ENCODE results near the gene ABCF2. TPM values are rescaled to one million over a fixed set of nuclear protein-coding genes. Genes with fewer than 3 reads are reported as not detected.
A peak's percentile ranks its signal among the peaks of the same experiment; 100 is the strongest.

The ABCF2 gene
- total RNA-seq, 1 experiment from 2014 or later: 89.1 TPM

DNA sequence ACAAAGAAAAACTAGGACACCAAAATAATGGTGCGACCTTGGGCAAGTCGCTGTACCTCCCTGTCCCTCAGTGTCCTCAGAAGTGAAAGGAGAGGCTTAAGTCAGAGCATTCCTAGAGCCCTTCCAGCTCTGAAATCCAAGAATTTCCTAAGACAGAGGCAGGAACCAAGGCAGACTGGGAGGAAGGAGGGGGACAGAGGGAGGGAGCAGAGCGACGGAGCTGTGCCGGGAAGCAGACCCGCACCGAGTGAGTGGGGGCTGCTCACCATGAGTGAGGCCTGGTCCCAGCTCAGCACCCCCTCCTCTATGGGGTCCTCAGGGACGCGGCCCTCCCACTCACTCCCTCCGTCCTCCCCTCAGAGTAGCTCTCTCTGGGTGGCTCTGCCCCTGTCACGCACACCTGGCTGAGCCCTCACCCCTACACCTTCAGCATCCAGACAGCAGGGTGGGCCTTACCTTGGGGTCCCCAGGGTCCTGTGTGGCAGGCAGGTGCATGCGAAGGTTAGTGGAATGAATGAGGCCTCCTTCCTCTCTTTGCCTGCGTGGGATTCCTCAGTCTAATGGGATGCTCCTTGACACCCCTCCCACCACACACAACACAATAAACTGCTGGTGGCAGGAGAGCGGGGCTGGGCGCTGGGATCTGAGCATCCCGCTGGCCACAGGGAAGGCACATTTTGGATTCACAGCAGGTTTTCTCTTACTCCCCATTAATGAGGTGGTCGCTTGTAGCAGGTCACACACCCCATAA, 26.1 kb upstream of the ABCF2 start:
- DNase-seq (ENCODE audit: low read depth): no peak

DNA sequence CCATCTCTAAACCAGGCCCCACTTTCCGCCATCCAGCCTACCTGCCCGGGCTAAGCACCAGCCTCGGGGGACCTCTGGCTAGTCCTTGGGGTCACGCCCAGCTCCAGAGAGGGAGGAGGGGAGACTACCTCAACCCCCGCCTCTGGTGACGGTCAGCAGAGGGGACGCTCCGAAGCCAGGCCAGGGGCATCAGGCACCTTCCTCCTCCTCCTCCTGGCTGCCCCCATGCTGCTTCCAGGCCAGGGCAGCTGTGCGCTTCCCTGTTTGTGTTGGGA, 25.5 kb upstream of the ABCF2 start:
- no peak for DNase-seq (ENCODE audit: low read depth)

DNA sequence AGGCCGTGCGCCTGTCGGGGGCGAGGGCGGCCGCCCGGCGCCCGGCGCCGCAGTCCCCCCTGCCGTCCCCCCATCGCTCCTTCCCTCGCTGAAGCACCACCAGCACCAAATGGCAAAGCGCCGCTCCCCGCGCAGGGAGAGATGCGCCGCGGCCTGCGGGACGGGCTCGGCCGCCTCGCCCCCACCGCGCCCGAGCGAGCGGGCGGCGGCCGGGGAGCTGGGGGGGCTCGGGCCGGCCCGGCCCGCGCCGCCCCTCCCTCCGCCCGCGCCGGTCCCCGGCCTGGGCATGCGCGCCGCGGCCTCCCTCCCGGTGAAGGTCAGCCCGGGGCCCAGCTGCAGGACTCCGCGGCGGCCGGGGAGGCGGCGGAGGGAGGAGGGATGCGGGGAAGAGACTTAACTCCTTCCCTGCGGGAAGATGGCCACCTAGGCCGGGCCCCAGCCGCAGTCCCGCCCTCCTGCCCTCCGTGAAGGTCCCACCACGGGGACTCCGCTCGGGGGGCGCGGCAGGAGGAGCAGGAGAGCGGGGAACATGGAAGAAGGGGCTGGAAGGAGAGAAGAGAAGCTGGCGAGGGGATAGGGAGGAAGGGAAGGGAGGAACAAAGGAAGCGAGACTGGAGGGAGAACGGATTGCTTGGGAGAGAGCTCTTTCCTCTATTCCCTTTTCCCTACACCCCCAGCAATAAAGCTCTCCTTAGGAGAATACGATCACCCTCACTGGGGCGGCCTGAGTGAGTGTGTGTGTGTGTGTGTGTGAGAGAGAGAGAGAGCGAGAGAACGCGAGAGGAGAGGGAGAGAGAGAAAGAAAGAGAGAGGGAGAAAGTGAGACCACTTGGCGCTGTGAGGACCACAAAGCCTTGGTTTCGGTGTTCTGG, 24.9 kb upstream of the ABCF2 start:
- DNase-seq (ENCODE audit: low read depth): peak; percentile 43

DNA sequence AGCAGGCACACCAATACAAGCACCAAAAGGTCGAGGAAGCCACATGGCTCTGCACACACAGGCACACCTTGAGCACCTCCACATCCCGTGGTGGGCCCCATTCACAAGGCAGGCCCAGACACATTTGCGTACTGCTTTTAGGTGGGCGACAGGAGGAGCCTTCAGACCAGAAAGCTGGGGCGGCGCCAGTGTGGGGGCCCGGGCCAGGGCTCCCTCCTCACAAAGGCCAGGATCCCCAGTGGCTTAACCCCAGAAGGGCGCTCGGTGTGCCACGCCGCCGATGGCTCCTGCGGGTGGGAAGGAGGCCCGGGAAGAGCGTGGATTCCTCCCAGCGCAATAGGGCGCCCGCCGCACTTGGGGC, 24.3 kb upstream of the ABCF2 start:
- DNase-seq (ENCODE audit: low read depth): no peak

DNA sequence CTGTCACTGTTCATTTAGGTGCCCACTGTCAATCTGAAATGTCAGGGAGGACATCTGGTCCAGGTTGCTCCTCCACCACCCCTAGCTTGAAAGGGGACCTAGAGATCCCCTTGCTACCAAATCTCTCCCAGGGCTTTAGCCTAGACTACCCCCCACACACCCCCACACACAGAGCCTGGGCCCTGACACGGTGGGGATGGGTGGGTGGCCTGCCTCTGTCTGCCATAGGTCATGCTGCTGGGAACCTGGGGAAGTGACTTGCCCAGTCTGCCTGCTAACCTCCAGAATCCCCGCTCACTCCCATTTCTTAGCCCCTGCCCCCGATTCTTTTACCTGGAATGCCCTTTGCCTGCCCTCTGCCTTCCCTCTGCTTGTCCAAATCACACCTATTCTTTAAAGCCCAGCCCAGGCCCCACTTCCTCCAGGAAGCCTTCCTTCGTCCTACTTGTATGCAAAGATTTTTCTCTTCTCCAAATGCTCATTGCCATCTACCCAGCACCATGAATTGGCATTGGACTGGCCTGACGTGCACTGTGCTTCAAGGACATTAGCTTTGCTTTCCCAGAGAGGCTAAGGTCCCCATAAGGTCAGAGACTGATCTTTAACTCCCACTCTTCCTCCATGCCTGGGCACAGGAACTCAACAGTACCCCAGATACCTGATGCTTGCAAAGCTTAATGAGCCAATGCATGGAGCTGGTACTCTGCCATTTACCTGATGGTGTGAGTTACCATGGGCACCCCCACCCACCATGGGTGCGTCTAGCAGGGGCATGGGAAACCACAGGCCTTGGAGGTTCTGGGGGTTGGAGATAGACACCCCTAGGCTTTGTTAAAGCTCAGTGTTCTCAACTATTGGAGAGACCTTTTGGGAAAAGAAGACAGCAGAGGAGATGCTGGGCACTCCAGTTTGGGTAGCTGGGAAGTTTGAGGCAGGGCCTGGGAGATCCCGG, 23.5 kb upstream of the ABCF2 start:
- DNase-seq (ENCODE audit: low read depth): no peak

DNA sequence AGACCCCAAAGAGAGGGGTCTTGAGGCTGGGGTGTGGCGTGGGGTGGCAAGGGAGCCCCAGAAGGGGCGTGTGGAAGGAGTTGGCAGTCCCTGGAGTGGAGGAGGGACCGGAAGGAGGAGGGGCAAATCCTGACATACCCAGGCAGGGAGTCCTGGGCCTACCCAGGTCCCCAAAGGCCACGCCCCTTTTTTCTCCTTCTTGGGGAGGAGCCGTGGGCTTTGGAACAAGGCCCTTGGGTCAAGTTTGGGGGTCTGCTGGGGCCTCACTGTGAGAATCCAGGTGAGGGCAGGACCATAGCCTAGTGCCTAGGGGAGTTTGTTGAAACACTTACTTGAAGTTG, 22.7 kb upstream of the ABCF2 start:
- no peak for DNase-seq (ENCODE audit: low read depth)

DNA sequence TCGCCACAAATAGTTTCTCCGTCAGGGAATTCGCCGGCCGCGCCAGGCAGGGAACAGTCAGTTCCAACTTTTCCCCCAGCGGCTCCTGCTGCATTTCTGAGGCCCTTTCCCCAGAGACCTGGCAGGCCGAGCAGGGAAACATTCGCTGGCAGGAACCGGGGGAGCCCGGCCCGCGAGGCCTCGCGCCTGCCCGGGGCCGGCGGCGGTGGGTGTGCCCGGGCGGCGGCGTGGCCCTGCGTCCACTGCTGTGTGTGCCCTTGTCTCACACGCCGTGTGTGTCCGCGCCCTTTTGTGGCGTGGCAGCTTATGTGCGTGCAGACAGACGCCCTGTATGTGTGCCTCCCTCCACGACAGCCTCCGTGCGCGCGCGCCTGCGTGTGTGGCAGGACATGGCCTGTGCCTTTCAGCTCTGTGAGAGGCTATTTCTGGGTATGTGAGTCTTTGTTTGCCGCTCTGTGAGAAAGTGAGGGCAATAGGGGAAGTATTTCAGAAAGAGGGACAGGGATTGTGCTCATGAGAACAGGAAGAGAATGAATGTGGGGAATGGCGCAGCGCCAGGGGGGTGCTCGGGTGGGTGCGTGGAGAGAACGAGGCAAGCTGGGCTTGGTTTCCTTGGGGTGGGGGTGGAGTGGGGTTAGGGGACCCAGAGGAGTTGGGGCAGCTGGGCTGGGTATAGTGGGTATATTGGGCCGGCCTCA, 22.2 kb upstream of the ABCF2 start:
- DNase-seq (ENCODE audit: low read depth): no peak

DNA sequence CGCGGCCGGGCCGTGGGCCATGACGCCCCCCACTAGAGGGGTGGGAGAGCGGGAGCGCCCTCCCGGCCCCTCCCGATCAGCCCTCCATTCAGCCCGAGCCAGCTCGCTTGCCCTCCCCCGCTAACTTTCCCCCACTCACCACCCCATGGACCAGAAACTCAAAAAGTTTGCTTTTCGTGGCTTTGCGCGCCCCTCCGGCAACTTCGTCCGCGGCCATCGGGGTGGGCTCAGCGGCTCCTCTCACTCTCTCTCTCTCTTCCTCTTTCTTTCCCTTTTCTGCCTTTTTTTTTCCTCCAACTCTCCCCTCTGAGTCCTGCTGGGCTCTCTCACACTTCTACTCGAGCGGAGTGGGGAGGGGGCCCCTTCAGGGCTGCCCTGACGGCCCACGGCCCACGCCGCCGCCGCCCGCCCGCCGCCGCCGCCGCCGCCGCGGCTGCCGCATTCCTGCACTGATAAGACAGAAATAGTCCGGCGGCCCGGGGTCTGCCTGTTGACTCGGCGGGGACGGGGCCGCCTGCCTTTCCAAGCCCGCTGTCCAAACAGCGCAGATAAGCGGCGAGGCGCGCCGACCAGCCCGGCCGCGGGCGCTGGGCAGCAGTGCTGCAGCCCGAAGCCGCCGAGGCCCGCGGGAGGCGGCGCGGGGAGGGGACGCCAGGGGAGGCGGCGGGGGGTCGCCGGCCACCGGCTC, 21.5 kb upstream of the ABCF2 start, which contains the start of gene SMARCD3:
SMARCD3 (minus strand) TSS at position 349 of the 688 bp plus-strand sequence; CDS start at position 217, 132 bp downstream.
- DNase-seq (ENCODE audit: low read depth): peak; percentile 26

DNA sequence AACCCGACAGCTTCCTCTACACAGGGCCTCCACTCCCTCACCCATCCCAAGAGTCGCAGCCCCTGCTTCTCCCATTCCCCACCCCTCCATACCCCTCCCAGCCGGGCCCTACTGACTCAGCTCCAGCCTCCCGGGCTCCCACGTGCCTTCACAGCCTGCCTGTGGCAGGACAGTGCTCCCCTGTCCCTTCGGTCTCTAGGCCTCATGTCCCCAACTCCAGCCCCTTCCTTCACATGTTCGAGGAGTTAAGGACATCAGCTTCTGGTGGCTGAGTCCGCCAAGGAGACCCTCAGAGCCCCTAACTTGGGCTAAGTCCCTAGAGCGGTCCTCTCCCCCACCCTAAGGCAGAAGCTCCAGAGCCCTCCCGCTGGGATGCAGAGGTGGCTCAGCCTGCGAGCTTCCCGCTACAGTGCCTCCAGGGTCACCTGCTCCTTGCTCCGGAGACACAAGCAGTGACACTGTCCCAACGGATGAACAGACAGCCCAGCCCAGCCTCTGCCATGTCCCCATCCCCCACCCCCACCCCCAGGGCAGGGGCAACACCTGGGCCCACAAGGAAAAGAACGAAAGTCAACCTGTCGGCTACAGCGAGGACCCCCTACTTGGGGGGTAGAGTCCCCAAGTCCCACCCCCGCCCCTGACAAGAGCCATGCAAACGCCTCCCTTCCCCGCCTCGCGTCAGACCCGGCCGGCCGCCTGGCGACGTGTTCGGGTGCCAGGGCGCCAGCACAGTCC, 20.8 kb upstream of the ABCF2 start:
- DNase-seq (ENCODE audit: low read depth): no peak

DNA sequence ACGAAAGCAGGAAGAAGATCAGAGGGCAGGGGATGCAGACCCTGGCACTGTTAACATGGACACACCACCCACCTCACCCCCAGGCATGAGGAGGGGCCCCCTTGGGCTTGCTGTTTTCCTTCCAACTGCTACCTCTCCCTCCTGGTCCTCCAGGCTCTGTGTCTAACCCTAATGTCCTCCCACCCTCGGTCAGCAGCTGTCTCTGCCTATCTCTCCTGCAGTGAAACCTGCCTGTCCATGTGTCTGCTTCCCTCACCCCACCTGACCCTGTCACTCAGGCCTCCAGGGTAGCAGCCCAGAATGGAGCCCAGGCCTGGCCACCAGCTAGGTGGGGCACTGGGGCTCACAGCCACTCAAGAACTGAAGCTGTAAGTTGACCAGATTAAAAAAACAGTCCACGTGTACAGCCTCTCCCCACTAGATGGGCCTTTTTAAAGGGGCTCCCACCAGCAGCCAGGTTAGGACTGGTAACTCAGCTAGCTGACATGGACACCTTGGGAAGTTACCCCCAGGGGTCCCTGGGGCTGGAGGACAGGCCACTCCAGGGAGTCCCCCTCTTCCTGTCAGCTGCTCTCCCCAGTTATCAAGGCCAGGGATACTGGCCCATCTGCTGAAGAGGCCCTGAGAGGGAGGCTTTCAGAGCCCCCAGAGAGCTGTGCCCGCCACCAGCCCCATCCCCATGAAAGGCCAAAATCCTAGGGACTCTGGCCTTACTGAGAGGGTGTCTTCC, 20.0 kb upstream of the ABCF2 start:
- no peak for DNase-seq (ENCODE audit: low read depth)

DNA sequence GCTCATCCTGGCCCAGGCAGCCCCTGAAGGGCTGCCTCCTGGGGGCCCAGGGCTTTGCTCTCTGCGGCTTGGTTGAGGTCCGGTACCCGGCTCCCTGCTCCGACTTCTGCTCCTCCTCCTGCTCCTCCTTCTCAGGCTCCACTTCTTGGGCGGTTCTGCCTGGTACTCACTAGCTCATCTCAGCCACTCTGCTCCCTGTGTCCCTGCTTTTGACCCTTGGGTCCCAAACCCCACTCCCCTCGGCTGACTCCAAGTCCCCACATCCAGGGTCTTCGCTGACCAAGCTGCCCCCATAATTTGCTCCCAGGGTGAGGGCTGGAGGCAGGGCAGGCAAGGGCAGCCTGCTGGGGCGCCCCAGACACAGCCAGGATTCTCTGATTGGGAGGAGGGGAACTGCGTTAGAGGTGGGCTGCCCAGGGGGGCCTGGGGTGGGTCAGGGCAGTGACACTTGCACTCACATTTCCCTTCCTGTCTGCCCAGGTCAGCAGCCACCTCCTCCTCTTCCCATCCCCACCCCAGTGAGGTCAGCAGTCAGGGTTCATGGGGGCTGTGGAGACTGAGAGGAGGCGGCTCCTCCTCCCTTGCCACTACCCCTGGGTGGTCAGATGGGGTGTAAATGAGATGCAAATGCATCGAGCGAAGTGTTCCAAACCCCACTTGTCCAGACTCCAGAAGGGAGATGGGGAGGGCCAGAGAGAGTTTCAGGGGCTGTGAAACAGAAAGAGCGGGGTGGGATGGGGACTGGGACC, 19.3 kb upstream of the ABCF2 start:
- no peak for DNase-seq (ENCODE audit: low read depth)

DNA sequence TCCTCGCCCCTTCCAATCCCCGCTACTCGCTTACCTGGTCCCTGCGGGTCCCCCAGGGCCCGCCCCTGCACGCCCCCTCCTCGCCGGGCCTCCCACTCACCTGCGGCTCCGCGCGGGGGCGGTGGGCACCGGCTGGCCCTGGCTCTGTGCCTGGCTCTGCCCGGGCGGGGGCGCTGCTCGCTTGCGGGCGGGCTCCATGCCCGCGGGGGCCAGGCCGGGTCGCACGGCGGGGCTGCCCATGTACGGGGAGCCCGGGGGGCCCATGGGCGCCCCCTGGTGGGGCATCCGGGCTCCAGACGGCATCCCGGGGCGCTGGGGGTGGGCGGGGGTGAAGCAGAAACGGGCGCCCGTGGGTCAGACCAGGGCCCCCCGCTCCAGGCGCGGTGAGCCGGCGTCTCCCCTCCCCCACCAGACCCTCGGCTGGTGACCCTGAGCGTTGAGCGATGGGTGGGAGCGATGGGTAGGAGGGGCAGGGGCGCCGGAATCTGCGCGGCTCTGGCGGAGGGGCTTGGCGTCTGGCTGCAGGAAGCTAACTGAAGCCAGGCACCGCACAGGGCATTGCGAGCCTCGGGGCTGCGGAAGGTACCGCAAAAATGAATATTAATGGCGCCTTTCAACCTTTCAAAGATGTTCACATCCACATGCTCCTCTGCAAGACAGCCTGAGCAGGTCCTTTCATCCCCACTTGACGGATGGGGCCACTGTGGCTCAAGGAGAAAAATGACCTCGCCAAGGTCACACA, 18.5 kb upstream of the ABCF2 start:
- no peak for DNase-seq (ENCODE audit: low read depth)

DNA sequence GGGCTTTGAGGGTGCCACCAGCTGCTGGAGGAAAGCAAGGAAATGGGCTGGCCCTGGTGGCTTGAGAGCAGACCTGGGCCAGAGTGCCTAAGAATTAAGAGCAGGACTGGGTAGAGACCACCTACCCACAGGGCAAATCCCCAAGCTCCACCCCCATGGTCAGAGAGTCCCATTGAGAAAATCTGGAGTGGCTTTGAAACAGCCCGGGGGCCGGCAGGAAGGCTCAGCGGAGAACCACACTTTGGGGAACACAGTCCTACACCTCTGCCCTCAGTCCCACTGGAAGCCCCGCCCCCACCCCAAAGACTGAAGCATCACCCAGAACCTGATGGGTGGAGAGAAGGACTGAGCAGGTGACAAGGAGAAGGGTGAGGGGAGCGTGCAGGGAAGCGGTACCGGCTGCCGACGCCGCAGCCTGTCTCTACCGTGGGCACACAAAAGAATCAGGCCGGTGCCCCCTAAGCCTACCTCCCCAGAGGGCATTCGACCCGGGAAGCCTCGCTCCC, 17.9 kb upstream of the ABCF2 start:
- no peak for DNase-seq (ENCODE audit: low read depth)

DNA sequence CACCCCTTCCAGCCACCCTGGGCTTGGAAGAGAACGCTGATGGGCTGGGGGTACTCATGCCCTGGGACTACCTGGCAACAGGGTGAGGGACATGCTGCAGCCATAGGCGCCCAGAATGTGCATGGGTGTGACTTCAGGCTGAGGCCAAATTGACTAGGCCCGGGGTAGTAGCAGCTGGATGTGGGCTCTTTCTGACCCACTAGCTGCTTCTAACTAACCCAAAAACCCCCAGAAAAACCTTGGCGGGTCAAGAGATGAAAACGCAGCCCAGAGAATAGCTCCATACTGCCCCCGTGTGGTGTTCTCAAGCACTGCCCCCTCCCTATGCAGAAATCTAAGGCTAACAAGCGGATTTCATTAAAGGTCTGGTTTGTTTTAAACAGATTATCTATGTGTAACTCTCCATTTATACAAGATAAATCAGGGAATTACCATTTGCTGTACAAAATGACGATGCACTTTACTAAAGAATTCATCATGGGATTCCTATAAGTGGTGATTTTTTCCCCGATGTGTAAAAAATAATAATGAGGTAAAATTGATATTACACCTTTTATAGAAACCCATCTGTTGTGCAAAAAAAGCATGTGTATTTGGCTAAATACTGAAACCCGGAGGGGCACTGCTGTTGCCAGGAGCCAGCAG, 17.3 kb upstream of the ABCF2 start:
- peak; percentile 36 for DNase-seq (ENCODE audit: low read depth)

DNA sequence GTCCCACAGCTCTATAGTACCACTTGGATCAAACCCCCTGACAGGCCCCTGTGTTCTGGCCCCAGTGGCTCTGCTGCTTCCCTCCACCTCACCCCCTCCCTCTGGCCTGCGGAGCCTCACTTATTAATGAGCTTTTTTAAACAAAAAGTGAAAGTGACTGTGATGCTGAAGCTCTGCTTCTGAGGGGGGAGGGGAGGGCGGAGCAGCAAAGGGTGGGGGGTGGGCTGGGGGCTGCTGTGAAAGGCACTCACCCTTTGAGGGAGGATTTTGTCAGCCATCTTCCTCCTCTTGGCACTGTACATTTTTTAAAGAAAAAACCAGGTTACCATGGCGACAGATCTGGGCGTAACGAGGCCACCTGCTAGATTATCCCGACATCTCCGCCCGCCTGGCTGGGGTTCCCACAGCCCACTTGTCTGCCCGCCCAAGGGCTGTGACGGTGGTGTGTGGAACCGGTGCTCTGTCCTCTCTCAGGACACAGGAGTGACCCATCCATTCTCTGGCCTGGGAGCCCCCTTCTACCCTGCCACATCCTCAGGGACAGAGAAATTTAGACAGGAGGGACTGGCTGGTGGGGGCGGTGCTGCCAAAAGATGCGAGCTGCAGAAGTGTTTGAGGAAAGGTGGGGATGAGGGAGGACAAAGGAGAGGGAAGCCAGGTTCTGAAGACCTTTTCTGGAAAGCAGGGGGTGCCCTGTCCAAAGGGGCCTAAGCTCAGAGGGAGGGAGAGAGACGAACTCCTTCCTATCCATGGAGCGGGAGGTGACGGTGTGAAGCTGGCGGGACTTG, 16.6 kb upstream of the ABCF2 start:
- DNase-seq (ENCODE audit: low read depth): no peak

DNA sequence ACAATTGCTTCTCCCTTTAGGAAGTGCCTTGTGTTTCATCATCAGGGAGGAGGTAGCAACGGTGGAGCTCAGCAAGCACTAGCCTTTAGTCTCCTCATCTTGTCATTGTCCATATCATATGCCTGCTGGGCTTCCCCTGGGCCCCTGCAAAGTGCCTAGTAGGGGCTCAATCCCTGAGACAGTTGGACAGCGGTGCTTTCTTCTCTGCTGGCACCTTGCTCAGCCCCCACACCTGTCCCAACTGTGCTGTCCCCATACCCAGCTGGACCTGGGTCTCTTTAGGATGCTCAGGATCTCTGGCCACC, 16.0 kb upstream of the ABCF2 start:
- DNase-seq (ENCODE audit: low read depth): no peak

Data from HT1080 (cell line).